ENCODE results near the gene ETV3L.
A peak's percentile ranks its signal among the peaks of the same experiment; 100 is the strongest.
"Not testable (repeated sequence)": the region's sequence is repeated elsewhere in the genome, so short reads cannot be mapped to it uniquely, and the experiment has no call there.

Gene ETV3L

GRCh38 chr1:157069601-157070000 is 30.0 kb downstream of the ETV3L start:
- no peak for DNase-seq

- DNase-seq: not testable (repeated sequence)
Observed at GRCh38 chr1:157059241-157059640, 40.4 kb downstream of the ETV3L start.

GRCh38 chr1:157056269-157056668 is 43.3 kb downstream of the ETV3L start:
- DNase-seq: no peak

- not testable (repeated sequence) for DNase-seq
Observed at GRCh38 chr1:157055729-157056128, 43.9 kb downstream of the ETV3L start.

GRCh38 chr1:157050836-157051235 is 48.8 kb downstream of the ETV3L start:
- DNase-seq: no peak

- no peak for DNase-seq
Observed at GRCh38 chr1:157047062-157047410, 52.6 kb downstream of the ETV3L start.

GRCh38 chr1:157045250-157046218 is 54.1 kb downstream of the ETV3L start, which contains the start of gene ARHGEF11:
TSS of gene ARHGEF11 (minus strand) at chr1:157045742. CDS start at chr1:157044330, 1,412 bp downstream.
- DNase-seq: peak; percentile 32

GRCh38 chr1:157044326-157044725 is 55.3 kb downstream of the ETV3L start:
- DNase-seq: no peak

- no peak for DNase-seq
Observed at GRCh38 chr1:157043685-157044084, 55.9 kb downstream of the ETV3L start.

GRCh38 chr1:157042846-157043245 is 56.8 kb downstream of the ETV3L start:
- DNase-seq: no peak
